ENCODE measurements around the gene LPAR1.

DNA sequence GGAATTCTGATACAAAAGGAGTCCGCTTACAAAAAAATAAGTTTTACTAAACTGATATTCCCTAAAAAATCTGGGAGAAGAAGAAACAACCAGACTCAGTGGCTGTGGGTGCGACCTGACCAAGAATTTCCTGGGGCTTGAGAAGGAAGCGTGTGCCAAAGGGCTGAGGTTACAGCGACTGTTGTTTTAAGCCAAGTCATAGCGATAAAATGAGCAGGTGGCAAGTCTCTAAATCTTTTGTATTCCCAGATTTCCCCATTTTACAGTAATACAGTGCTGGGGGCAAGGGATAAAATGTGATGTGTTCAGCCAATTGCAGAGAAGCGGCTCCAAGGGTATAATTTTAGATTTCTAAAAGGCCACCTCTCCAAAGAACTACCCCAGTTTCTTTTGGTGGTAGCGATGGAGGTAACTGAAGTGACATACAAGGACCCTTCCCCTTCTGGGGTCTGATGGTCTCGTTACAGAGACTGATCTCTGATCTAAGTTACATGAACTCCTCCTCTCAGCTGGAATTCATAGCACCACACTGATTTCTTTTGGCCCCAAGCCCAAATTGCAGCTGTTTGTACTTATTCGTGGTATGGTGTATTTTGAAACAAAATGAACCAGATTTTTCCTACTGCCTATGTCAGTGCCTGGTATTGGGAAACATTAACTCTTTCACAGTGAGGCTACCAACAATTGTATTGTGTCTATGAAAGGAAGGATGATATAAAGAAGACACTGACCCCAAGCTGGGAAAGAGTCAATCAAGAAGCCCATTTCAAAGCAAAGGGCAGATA lies 41.6 kb downstream of the LPAR1 start:
- TF ChIP-seq, protein P1, sequence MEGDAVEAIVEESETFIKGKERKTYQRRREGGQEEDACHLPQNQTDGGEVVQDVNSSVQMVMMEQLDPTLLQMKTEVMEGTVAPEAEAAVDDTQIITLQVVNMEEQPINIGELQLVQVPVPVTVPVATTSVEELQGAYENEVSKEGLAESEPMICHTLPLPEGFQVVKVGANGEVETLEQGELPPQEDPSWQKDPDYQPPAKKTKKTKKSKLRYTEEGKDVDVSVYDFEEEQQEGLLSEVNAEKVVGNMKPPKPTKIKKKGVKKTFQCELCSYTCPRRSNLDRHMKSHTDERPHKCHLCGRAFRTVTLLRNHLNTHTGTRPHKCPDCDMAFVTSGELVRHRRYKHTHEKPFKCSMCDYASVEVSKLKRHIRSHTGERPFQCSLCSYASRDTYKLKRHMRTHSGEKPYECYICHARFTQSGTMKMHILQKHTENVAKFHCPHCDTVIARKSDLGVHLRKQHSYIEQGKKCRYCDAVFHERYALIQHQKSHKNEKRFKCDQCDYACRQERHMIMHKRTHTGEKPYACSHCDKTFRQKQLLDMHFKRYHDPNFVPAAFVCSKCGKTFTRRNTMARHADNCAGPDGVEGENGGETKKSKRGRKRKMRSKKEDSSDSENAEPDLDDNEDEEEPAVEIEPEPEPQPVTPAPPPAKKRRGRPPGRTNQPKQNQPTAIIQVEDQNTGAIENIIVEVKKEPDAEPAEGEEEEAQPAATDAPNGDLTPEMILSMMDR (IDR thresholded peaks at IDR 0.05; ENCODE audit: insufficient read depth, low read depth, low read length) = no peak
- TF ChIP-seq EZH2 (IDR thresholded peaks at IDR 0.05; ENCODE audit: insufficient read depth, low read length) = no peak

All from astrocyte (in vitro differentiated cells and primary cell).